ENCODE results near the gene ZNF688.

The ZNF688 gene

DNA sequence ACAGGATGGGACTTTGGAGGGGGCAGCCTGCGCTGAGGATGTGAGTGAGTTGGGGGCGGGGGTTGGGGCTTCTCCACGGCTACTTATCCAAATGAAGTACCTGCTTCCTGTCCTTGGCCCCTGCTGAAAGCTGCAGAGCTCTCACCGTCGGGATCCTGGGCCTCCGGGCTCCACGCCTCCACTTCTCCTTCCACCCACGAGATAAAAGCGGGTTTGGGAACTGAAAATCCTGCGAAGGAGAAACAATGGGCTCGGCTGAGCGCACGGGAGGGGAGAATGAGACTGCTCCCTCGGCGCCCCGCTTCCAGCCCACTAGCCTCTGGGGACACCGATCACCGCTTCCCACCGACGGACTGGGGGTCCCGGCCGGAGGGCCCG lies 13.5 kb upstream of the ZNF688 start:
- DNase-seq, result peak; percentile 46

DNA sequence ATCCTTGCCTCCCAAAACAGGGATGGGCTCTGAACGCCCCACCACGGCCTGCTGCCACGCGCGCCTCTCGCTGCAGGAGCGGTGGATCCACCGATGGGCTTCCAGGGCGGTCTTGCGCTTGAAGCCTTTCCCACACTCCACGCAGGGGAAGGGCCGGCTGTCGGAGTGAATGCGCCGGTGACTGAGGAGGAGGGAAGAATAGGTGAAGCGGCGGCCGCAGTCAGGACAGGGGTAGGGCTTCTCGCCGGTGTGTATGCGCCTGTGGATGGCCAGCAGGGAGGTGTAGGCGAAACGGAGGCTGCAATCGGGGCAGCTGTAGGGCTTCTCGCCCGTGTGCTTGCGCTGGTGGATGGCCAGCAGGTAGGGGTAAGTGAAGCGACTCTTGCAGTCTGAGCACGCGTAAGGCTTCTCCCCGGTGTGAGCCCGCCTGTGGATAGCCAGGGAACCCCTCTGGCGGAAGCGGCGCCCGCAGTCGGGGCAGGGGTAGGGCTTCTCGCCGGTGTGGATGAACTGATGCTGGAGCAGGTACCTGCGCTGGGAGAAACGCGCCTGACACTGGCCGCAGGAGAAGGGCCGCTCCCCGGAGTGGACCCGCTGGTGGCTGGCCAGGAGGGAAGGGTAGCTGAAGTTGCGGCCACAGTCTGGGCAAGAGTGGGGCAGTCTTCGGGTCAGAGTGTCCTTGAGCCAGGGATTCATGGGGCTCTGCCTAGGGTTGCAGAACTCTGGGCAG lies 11.3 kb upstream of the ZNF688 start:
- DNase-seq, result no peak

DNA sequence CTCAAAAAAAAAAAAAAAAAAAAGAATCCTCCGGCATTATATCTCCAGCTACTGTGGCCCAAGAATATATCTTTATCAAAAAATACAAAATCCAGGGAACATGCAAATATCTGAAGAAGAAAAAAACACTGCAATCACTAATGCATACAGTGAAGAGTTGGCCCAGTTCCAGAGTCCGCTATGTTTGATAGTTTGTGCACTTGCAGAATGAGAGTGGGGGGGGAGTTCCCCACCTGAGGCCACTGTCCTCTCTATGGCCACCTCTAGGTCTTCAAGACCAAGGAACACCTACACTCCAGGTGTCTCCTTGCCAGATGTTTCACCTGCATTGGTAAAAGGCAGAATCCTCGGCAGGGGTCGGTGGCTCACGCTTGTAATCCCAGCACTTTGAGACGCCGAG lies 9.9 kb upstream of the ZNF688 start:
- peak; percentile 3 for DNase-seq

- DNase-seq, result no peak
Observed at GRCh38 chr16:30574678-30575077, 3.2 kb upstream of the ZNF688 start.

GRCh38 chr16:30570636-30571444 lies 674 bp downstream of the ZNF688 start:
- DNase-seq, result peak; percentile 60

- no peak for DNase-seq
Observed at GRCh38 chr16:30569746-30570635, 1.5 kb downstream of the ZNF688 start.

GRCh38 chr16:30569281-30569680 lies 2.2 kb downstream of the ZNF688 start:
- no peak for DNase-seq

- DNase-seq, result no peak
Observed at GRCh38 chr16:30567991-30568638, 3.4 kb downstream of the ZNF688 start.

DNA sequence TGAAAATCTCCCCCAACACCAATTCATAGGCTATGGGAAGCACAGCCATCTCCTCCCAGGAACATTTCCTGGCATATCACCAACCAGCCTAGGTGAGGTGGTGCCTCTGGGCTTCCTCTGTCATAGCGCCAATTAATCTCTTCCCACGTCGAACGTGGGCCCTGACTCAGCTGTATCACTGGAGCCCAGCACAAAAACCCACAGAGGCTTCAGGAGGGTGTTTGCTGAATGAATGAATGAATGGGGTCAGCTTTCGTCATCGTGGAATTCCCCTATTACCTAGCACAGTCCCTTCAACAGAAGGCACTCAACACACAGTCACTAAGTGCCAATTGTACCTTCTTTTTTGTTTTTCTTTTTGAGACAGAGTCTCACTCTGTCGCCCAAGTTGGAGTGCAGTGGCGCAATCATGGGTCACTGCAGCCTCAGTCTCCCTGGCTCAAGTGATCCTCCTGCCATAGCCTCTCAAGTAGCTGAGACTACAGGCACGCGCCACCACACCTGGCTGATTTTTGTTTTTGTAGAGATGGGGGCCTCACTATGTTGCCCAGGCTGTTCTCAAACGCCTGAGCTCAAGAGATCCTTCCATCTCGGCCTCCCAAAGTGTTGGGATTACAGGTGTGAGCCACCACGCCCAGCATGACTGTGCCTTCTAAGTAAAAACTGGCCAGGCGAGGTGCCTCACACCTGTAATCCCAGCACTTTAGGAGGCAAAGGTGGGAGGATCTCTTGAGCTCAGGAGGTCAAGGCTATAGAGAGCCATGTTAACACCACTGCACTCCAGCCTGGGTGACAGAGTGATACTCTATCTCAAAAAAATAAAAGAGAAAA lies 4.1 kb downstream of the ZNF688 start:
- no peak for DNase-seq

DNA sequence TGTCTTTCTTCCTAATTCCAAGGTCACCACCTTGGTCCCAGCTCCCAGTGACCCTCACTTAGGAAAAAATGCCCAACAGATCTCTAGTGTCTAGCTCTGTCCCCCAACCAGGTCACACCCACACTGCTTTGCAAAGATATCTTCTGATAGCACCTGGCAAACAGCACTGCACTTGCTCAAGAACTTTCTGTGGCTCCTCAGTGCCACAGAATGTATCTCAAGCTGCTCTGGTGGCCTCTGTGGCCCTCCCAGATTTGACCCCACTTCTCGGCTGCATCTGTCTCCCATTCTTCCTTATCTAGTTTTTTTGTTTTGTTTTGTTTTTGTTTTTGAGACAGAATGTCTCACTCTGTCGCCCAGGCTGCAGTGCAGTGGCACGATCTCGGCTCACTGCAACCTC lies 5.0 kb downstream of the ZNF688 start:
- DNase-seq, result no peak

- no peak for DNase-seq
Observed at GRCh38 chr16:30565984-30566383, 5.5 kb downstream of the ZNF688 start.

DNA sequence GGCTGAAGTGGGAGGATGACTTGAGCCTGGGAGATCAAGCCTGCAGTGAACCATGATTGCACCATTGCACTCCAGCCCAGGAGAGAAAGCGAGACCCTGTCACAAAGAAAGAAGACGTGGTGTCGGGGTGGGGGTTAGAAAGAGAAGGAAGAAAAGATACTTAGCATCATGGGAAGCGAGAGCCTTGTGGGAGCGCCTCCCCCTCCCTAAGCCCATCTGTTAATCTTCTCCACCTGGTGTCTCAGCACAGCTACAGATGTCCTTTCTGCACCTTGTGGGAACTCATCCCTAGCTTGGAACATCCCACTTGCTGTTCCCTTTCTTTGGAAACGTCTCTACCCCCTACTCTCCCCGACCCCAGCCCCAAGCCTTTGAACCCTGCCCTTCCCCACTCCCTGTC lies 6.0 kb downstream of the ZNF688 start:
- no peak for DNase-seq

- DNase-seq, result no peak
Observed at GRCh38 chr16:30562021-30562420, 9.5 kb downstream of the ZNF688 start.

GRCh38 chr16:30561089-30561816 lies 10.3 kb downstream of the ZNF688 start:
- DNase-seq, result no peak

DNA sequence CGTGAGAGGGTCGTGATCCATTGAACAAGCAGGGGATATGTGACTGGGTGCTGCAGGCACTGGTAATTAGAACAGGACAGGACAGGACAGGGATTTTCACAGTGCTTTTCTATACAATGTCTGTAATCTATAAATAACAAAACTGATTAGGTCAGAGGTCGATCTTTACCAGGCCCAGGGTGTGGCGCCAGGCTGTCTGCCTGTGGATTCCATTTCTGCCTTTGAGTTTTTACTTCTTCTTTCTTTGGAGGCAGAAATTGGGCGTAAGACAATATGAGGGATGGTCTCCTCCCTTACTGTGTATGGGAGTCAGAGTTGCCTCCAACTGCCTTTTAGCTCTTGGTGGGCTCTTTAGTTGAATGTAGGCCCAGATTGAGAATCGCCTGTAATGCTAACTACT lies 11.8 kb downstream of the ZNF688 start:
- DNase-seq, result no peak

- no peak for DNase-seq
Observed at GRCh38 chr16:30558789-30559377, 12.6 kb downstream of the ZNF688 start.

DNA sequence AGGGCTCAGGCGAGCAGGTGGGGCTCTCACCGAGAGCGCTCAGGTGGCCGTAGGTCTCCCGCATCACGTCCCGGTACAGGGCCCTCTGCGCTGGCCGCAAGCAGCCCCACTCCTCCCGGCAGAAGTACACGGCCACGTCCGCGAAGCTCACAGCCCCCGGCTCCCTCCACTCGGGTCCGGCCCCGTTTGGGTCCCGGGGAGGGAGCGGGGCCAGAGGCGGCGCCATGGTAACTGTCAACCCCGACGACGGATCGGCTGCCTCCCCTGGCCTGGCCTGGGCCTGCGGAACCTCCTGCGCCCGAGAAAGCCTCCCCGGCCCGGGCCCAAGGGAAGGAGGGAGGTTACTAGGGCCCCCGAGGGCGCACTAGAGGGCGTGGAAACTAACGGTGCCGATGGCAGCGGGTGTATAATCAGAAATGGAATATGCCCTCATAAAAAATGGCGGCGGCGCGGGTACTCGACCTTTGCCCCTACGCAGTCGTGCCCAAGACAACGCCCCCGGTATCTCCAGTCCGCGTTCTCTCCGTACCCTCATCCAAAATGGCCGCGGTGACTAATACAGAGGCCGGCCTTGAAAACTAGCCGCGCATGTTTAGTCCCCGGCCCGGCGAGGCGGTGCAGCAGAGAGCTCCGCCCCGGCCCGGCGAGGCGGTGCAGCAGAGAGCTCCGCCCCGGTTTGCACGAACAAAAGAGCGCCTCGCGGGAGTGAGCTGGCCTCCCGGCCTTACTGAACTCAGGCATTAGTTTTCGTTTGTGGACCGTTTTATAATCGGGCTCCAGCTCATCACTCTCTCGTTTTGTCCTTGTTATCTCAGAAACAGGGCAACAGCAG lies 13.3 kb downstream of the ZNF688 start, which contains the start of gene ZNF764:
Gene ZNF764, minus strand, starts transcription at position 418 of the 832 bp plus-strand sequence. Its CDS starts 192 bp downstream, at position 226.
- DNase-seq, result peak; percentile 96

DNA sequence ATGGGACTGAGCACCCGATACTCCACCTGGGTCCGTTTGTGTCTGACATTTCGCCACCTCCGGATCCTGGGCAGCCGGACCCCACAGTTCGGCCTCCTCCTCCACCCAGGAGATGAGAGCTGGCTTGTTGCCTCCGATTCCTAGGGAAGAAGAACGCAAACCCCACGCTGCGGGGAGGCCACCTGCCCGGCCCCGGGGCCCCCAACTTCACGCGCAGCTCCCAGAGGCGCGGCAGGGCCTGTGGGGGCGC lies 13.9 kb downstream of the ZNF688 start:
- no peak for DNase-seq

- no peak for DNase-seq
Observed at GRCh38 chr16:30556125-30556473, 15.4 kb downstream of the ZNF688 start.
